VCaP (cell line): ENCODE results near the gene ADGRF5.
"Not testable (repeated sequence)": the region's sequence is repeated elsewhere in the genome, so short reads cannot be mapped to it uniquely, and the experiment has no call there.

Experiments
- H3K27ac ChIP-seq: fragments of 450-650 bp; 2 replicates; pipeline ENCODE4 v1.5.1; 2017
- TF ChIP-seq, protein P1 (sequence below): fragments of 450-650 bp; conservative IDR thresholded peaks from 2 replicates; pipeline ENCODE4 v1.5.1; 2017; ENCODE audit warnings: mild to moderate bottlenecking, moderate library complexity

The ADGRF5 gene

DNA sequence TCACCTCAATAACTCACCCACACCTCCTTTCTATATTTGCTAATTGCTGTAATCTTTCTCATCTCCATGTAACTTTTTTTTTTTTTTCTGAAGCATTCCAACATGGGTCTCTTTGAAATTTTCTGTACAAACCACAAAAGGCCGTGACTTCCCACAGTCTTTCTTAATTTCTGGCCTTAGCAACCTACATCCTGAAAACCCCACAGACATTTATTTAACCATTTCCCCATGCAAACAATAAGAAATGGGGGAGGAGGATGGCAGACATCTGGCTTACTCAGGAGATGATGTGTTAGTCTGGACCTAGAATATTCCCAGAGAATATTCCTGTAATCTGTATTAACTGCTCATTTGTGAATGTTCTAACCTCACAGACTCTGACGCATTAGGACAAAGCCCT lies 70.9 kb downstream of the ADGRF5 start:
- no peak overlapping the region for H3K27ac ChIP-seq
- TF ChIP-seq, protein P1, sequence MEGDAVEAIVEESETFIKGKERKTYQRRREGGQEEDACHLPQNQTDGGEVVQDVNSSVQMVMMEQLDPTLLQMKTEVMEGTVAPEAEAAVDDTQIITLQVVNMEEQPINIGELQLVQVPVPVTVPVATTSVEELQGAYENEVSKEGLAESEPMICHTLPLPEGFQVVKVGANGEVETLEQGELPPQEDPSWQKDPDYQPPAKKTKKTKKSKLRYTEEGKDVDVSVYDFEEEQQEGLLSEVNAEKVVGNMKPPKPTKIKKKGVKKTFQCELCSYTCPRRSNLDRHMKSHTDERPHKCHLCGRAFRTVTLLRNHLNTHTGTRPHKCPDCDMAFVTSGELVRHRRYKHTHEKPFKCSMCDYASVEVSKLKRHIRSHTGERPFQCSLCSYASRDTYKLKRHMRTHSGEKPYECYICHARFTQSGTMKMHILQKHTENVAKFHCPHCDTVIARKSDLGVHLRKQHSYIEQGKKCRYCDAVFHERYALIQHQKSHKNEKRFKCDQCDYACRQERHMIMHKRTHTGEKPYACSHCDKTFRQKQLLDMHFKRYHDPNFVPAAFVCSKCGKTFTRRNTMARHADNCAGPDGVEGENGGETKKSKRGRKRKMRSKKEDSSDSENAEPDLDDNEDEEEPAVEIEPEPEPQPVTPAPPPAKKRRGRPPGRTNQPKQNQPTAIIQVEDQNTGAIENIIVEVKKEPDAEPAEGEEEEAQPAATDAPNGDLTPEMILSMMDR, result no peak

DNA sequence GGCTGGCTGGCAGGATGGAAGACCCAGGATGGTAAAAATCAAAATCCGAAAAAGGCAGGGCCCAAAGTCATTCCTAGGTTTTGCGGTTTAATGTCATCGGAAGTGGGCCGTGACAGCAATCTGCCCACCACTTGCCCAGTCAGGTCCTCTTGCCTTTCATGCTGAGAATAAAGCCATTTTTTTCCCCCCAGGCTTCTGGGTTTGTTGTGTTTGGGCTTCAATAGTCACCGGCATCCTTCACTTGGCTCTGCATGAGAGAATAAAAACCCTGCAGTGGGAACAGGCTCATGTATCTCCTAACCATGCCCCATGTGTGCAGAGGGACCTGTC lies 72.4 kb downstream of the ADGRF5 start:
- TF ChIP-seq, protein P1, result no peak
- no peak overlapping the region for H3K27ac ChIP-seq

DNA sequence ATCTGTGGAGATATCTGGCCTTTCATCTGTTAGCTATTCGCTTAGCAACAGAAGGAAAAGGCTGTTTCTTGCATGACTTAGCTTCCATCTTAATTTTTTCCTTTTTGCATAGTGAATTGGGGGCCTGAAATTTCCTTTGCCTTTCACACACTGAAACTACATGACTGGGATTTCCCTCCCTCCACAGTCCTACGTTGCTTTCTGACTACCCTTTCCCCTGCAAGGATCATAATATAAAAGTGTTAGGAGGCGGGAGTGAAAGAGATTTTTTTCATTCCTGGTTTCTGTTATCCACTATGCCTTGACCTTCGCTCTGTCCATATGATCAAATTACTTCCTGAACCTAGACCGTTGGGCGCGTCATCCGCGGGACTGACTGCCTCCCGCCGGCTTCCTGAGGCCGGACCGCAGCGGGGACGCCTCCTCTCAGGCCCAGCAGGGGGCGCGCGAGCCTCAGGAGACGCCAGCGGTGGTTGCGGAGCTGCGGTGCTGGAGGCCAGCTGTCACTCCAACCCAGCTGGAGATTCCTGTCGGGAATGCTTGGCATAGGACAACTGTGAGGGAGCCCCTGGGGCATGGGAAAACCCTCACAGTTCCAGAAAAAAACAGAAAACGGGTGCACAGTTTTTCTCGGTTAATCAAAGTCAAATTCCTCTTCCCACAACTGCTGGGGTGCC lies 72.9 kb downstream of the ADGRF5 start:
- TF ChIP-seq, protein P1, result peak; percentile 84
- H3K27ac ChIP-seq, result peak overlapping the region; percentile 24; the same call in 1 of the 2 replicates

DNA sequence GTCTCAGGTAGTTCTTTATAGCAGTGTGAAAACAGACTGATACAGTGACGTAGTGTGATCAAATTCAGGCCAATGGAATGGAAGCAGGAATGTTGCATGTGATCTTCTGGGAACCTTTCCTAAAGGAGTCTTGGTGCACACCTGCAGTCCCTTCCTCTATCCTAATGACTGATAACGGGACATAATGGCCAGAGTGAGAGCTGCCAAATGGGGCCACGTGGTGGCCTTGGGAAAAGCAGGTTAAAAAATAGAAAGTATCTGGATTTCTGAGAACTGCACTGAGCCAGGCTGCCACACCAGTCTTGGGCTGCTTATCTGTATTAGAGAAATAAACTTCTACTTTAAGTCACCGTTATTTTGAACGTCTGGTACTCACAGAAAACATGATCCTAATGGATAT lies 76.6 kb downstream of the ADGRF5 start:
- H3K27ac ChIP-seq, result no peak overlapping the region
- TF ChIP-seq, protein P1, result no peak

DNA sequence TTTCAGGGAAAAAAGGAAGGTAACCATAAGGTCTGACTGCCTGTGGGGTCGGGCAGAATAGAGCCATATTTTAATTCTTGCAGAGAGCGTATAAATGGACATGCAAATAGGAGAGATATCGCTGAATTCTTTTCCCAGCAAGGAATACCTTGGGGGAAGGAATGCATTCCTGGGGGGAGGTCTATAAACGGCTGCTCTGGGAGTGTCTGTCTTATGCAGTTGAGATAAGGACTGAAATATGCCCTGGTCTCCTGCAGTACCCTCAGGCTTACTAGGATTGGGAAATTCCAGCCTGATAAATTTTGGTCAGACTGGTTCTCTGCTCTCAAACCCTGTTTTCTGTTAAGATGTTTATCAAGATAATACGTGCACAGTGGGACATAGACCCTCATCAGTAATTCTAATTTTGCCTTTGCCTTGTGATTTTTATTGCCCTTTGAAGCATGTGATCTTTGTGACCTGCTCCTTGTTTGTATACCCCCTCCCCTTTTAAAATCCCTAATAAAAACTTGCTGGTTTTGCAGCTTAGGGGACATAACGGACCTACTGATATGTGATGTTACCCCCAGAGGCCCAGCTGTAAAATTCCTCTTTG lies 79.4 kb downstream of the ADGRF5 start:
- not testable (repeated sequence) for H3K27ac ChIP-seq

DNA sequence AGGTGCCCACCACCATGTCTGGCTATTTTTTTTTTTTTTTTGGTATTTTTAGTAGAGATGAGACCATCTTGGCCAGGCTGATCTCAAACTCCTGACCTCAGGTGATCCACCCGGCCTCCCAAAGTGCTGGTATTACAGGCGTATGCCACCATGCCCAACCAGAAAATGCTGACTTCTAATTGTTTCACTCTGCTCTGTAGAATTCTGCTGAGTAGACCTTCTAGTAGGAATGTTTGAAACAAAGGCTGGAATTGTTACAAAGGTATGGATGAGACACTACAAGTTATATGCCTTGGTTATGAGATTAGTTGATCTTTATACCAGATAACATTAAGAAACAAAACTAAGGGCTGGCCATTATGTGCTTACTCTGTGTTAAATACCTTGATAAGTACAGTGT lies 83.7 kb downstream of the ADGRF5 start:
- H3K27ac ChIP-seq, result no peak overlapping the region
- TF ChIP-seq, protein P1, result no peak

DNA sequence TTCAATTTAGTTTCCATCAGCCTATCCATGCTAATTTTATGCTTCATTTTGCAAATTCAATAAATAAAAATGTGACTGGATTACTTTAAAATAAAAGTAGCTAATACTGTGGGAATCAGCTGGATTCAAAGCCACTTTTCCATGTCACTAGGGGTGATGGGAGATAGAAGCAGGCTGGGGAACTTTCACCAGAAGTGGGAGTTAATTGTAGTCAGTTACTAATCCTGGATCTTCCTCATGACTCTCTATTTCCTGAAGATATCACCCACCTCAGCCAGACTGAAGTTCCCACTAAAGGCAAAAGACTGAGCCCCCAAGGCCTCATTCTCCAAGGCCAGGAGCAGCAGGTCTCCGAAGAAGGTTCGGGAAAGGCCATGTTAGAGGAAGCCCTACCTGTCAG lies 86.7 kb downstream of the ADGRF5 start:
- H3K27ac ChIP-seq, result not testable (repeated sequence)

DNA sequence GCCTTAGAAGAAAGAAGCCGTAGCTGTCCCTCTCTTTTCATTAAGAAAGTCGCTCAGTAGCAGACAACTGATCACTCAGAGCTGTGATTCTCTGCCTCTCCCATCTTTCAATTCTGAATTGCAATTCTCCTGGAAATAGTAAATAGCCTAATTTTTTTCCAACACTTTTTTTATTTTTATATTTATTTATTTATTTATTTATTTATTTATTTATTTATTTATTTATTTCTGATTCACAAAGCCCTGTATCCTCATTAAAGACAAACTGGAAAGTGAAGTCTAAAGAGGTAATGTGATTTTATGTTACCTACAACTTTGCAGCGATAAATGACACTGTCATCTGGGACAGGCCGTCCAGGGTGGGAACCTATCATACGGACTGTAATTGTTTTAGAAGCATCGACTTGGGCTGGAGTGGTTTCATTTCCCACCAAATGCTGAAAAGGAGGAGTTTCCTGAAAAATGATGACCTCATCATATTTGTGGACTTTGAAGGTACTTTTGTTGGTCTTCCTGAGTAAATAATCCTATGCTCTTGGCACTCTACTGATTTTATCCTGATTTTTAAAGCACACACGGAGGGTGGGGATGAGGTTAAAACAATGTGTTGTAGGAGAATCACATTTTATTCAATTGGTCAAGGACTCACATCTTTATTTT lies 87.4 kb downstream of the ADGRF5 start:
- not testable (repeated sequence) for H3K27ac ChIP-seq

DNA sequence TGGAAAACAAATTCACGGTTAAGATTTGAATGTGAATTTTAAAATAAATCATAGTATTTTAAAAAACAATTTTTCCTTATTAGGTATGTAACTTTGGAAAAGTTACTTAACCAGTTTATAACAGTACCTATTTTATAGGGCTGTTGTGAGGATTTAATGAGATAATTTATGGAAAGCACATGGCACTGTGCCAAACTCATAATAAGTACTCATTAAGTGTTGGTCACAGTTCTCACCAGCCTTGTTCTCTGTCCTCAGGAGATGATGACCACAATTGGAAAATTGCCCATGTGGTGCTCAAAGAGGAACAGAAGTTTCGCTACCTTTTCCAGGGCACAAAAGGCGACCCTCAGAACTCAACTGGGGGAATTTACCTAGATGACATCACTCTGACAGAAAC lies 88.9 kb downstream of the ADGRF5 start:
- no peak overlapping the region for H3K27ac ChIP-seq
- TF ChIP-seq, protein P1, result no peak
